HG03280 (cell line): ENCODE data around the gene BST1.

ENCODE experiments used
- ATAC-seq: cut with Tn5 transposase; IDR thresholded peaks from one replicate; pipeline ENCODE4 v1.9.1; 2021; ENCODE audit warnings: mild to moderate bottlenecking, moderate library complexity; ENCODE audit not compliant: unreplicated experiment

Gene BST1, protein sequence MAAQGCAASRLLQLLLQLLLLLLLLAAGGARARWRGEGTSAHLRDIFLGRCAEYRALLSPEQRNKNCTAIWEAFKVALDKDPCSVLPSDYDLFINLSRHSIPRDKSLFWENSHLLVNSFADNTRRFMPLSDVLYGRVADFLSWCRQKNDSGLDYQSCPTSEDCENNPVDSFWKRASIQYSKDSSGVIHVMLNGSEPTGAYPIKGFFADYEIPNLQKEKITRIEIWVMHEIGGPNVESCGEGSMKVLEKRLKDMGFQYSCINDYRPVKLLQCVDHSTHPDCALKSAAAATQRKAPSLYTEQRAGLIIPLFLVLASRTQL

DNA sequence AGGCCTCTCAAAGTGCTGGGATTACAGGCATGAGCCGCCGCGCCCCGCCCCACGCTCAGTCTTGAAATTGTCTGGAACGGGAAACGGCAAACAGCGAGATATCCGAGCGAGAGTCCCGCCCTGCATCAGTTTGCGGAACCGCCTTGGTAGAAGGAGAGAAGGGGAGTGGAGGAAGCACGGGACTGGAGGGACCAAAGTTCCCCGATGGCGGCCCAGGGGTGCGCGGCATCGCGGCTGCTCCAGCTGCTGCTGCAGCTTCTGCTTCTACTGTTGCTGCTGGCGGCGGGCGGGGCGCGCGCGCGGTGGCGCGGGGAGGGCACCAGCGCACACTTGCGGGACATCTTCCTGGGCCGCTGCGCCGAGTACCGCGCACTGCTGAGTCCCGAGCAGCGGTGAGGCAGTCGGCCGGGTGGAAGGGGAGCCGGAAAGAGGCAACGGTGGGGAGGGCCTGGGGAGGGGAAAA lies at the start of gene BST1:
BST1 (plus strand) TSS at position 125 of the 463 bp plus-strand sequence; CDS start at position 205, 80 bp downstream.
- peak; percentile 56 for ATAC-seq

DNA sequence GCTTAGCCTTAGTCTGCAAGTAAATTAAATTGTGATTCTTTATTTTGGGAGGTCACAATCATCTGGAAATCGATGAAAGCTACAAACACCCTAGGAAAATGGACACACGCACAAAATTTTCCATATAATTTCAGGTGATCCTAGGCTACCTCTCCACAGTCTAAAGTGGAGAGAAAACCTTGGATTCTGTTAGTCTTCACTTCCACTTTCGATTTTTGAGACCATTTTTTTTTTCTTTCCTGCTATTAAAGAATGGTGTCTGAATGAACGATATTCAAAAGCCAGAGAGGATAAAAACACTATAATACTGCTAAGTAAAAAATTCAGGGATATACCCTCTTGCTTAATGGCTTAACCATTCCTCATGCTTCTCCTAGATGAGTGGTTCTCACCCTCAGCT lies 49.4 kb upstream of the BST1 start:
- ATAC-seq = no peak

DNA sequence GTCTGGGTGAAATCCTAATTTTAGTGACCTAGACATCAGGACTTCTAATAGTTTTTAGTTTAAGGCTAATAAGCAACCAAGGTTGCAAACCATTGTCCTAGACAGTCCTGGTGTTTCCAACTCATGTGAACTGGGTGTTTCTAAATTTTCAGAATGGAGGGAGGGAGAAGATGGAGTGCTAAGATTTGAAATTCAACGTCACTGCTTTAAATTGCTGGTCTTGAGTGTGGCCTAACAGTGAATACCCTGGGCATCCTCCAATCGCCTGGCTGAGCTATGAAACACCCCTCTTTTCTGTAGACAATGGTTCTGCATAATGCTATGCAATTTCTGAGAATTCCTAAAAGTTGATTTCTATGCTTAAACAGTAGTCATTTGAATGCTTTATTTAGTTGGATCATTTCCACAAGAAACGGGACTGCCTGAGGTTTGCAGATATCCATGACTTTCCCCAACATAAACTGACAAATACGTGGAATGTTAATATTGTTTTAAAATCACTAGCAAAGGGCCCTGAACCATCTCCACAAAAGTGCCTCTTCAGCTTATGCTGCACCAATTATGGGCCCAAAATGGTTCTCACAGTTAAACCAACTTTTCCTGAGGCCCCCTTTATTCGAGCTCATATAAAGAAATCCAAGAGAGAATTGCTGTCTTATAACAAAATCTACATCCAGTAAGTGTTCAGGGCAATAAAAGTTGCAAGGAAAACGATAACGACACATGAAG lies 48.8 kb upstream of the BST1 start:
- peak; percentile 22 for ATAC-seq

DNA sequence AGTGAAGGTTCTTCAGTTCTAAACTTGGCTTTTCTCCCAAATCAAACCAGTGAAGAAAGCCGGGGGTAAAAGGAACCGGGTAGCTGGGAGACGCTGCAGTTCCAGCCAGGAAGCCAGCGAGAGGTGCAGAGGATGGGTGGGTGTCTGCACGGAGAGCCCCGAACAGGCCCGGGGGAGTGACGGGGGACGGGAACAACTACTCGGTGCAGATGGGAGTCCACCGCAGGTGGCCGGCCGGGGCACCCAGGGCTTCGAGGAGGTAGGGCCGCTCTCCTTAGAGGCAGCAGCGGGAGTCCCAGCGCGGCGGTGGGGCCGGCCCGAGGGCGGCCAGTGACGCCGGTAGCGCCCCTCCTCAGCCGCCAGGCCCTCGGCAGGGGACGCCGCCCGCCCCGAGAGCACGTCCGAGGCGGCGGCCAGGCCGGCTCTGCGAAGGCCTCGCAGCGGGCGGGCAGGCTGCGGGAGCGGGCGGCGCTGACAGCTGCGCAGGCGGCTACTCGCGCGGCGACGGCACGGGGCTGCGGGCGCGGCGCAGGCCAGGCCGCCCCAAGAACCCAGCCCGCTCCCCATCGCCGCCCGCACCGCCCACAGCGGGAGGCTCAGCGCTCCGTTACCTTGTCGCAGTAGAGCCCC lies 48.2 kb upstream of the BST1 start:
- ATAC-seq = peak; percentile 57

DNA sequence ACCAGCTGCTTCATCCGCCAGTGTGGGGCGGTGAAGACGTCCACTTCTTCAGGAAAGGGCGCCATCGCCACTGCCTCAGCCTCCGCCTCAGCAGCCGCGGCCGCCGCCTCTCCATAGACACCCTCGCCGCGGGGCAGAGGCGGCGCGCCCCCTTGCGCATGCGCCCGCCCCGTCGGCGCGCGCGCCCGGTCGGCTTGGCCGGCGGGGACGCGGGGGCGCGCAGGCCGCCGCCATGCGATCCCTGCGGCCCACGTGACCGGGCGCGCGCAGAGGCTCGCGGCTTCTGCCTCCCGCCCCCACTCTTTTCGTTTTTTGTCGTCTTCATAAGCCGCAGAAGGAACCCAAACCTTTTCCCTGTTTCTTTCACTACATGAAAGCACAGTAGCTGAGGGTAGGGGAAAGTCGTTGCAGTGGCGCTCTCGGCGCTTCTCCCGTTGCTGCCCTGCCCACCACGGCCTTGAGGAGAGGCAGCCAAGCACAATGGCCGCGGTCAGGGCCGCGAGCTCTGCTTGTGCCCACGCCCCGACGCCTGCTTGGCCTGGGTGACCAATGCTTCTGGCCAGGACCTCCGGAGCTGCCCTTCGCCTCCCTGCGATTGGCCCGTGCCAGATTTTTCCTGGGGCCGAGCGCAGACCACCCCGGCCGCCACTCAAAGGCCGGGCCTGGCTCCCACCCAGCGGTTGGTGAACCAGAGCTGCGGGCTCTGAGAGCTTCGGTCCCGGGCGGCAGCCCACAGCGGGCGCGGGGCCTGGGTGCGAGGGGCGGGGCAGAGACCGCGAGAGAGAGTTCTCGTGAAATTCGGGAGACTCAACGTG lies 47.4 kb upstream of the BST1 start, which contains the start of gene FBXL5:
FBXL5 (minus strand) TSS at position 135 of the 815 bp plus-strand sequence; CDS start at position 65, 70 bp downstream.
- peak; percentile 73 for ATAC-seq

DNA sequence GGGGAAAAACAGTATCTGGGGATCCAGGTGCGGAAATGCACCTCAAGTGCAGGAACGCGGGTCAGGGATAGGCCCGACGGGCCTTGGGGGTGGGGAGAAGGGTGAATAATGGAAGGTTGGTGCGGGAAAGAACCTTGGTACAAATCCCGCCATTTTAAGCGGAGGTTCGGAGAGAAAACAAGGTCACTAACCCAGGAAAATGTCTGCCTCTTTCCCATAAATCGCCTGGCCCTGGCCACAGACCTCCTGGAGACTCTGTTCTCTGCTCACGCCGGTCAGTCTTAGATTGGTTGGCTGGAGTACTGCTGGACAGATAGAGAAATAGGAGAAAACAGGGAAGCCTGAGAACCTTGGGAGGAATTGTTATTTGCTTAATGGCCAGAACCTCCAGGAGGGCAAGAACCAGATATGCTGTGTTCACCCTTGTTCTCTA lies 46.8 kb upstream of the BST1 start:
- no peak for ATAC-seq

- no peak for ATAC-seq
Observed at GRCh38 chr4:15657366-15657765, 45.5 kb upstream of the BST1 start.

DNA sequence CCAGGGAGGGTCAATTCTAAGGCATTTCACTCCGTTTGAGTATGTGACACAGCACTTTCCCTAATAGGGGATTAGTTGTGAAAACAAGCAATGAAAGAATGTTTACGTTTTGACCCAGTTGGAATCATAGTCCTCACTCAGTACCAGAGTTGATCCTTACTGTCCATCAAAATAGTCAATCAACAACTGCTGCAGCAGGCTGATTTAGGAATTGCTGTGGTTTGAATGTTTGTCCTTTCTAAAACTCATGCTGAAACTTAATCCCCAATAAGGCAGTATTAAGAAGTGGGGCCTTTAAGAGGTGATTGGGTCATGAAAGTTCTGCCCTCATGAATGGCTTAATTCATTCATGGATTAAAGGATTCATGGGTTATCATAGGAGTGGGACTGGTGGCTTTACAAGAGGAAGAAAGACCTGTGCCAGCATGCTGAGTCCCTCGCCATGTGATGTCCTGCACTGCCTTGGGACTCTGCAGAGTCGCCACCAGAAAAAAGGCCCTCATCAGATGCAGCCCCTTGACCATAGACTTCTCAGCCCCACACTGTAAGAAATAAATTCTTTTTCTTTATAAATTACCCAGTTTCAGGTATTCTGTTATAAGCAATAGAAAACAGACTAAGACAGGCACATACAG lies 44.6 kb upstream of the BST1 start:
- ATAC-seq = no peak

DNA sequence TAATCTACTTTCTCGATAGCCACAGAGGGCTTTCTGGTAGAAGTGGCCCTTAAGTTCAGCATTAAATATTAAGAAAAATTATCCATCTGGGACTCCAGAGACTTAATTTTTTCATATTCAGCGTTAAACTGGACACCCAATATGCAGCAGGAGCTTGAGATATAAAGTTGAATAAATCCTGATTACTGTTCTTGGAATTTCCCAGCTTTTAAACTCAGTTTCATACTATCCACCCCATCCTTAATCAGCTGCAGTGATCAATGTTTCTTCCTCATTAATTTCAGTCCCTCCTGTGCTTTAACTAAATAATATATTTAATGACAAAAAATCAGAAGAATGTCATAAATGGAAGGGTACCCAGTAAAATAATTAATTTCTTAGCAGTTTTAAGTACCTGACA lies 44.1 kb upstream of the BST1 start:
- no peak for ATAC-seq

DNA sequence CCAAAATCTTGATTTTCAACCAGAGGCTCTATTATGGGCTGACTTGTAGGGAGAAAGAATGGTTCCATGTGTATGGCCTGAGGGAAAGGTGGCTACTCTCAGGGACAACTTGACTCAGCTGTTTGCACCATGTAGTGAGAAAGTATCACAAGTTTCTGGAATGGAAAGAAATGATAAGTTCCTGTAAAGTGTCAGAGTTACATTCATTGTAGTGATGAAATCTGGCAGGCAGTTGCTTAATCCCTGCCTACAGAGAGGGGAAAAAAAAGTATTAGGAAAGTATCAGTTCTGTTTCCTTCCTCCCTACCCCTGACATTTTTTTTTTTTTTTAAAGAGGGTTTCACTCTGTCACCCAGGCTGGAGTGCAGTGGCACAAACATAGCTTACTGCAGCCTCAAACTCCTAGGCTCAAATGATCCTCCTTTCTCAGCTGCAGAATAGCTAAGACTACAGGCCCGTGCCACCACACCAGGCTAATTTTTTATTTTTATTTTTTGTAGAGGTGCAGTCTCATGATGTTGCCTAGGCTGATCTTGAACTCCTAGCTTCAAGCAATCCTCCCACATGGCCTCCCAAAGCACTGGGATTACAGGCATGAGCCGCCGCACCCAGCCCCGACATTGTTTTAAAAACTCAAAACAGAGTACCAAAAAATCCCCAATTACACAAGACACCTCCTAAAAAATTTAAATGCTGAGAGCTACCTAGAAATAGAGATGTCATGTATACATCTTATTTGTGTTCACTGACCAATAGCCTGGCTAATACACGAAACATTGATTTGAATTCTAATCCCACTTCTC lies 42.9 kb upstream of the BST1 start:
- no peak for ATAC-seq

GRCh38 chr4:15665753-15666365 lies 37.0 kb upstream of the BST1 start:
- no peak for ATAC-seq

- ATAC-seq = no peak
Observed at GRCh38 chr4:15667006-15667405, 35.9 kb upstream of the BST1 start.

DNA sequence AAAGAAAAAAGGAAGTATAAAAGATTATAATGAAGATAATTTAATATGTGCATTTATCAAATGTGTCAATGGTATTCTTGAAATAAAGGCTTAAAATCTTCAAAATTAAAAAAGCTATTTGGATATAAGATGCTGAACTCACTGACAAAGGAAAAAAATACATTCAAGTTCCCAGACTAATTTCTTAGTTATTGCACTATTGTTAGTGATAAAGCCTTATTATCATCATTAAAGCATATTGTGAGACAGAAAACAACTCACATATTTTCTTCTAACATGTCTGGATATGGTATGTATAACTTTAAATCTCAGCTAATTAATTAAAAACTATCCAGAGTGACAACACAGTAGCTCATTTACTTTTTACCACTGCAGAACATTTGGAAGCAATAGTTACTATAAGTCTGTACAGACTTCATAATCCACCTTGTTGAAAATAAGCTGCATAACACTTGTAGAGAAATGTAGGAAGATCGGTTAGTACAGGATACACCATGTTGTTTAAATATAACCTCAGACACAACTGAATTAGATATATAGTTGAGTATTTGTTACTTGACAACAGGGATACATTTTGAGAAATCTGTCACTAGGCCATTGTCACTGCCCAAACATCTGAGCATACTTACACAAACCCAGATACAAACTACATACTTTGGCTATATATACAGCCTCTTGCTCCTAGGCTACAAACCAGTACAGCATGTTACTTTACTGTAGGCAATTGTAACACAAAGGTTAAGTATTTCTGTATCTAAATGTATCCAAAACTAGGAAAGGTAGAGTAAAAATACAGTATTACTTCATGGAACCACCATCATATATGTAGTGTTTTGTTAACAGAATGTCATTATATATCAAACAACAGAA lies 34.1 kb upstream of the BST1 start:
- ATAC-seq = no peak

GRCh38 chr4:15670576-15670975 lies 32.3 kb upstream of the BST1 start:
- no peak for ATAC-seq

DNA sequence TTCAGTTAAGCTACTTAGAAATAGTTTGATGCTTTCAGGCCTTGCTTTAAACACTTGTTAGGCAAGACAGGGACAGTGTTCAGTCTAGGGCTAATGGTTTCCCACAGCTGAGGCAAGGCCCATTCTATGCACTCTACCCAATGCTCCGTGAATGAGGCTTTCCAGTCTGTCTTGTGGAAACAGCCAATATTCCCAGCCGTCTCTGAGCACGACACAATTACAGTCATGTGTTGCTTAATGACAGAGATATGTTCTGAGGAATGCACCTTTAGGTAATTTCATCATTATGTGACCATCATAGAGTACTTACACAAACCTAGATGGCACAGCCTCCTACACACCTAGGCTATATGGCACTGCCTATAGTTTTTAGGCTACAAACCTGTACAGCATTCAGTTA lies 30.8 kb upstream of the BST1 start:
- ATAC-seq = no peak

GRCh38 chr4:15673337-15673736 lies 29.5 kb upstream of the BST1 start:
- no peak for ATAC-seq

- ATAC-seq = no peak
Observed at GRCh38 chr4:15674046-15674445, 28.8 kb upstream of the BST1 start.

GRCh38 chr4:15674926-15675325 lies 27.9 kb upstream of the BST1 start:
- no peak for ATAC-seq
